GM19467 (cell line): ENCODE results near the gene ZNF155.
"Not testable (repeated sequence)": the region's sequence is repeated elsewhere in the genome, so short reads cannot be mapped to it uniquely, and the experiment has no call there.

Experiments
- ATAC-seq: cut with Tn5 transposase; IDR thresholded peaks from one replicate; pipeline ENCODE4 v1.9.1; 2021; ENCODE audit warnings: mild to moderate bottlenecking, moderate library complexity; ENCODE audit not compliant: unreplicated experiment

ZNF155 gene

GRCh38 chr19:43983912-43984686, at the start of gene ZNF155:
TSS of gene ZNF155 (plus strand) at chr19:43984188. CDS start at chr19:43988544, 4,356 bp downstream.
- peak; percentile 94 for ATAC-seq

DNA sequence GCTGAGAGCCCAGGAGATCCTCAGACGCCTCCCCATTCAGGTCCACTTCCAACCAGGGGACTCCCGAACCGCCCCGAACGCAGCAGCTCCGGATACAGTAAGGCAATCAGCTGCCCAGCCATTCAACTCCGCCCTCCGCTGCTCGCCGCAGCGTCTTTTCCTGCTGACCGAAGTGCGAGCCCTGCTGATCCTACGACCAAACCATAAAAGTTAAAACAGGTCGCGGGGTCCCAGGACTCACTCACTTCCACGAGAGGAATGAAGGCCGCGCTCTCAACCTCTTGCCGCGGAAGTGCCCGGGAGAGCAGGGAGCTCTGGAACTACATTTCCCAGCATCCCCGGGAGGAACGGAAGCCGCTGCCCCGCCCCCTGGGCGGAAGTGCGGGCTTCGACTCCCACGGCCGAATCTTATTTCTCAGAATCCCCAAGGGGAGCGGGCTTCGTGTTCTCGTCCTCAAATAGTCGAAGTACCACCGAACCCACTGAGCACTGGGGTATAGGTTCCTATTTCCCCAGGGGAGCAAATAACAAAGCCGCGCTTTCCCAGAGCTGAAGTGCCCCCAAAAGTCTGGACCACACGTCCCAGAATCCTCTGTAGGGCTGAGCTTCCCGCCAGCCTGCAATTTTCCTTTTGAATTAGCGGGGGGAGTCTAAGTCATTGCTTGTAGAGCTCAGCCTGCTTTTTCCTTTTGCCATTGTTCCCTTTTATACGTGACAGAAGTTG, 48.8 kb upstream of the ZNF155 start, which contains the start of gene ZNF45:
Gene ZNF45 (minus strand): TSS at position 298 of the 724 bp plus-strand sequence. CDS start 13,097 bp downstream, outside the sequence.
- peak; percentile 88 for ATAC-seq

- ATAC-seq, result no peak
Measured at GRCh38 chr19:43936188-43936587, 47.8 kb upstream of the ZNF155 start.

DNA sequence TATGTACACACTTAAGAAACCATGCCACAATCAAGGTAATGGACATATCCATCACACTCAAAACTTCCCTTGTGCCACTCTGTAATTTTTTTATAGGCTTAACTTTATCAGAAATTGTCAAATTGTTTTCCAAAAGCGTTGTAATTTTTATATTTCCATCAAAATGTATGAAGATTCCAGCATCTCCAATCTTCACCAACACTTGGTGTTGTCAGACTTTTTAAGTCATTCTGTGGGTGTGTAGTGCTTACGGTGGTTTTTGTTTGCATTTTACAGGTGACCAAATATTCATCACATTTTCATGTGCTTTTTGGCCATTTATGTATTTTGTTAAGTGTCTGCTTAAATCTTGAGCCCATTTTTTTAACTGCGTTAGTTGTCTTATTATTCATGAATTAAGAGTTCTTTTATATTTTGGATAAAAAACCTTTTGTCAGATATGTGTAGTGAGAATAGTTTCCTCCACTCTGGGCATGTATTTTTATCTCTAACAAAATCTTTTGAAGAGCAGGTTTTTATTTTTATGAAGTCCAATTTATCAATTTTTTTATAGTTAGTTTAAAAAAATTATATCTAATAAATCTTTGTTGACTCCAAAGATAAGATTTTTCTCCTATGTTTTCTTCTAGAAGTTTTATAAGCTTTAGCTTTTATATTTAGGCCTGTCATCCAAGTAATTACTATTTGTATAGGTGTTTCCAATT, 44.3 kb upstream of the ZNF155 start:
- ATAC-seq, result no peak

- ATAC-seq, result no peak
Measured at GRCh38 chr19:43940719-43941118, 43.3 kb upstream of the ZNF155 start.

GRCh38 chr19:43941209-43941608, 42.8 kb upstream of the ZNF155 start:
- ATAC-seq, result no peak

- not testable (repeated sequence) for ATAC-seq
Measured at GRCh38 chr19:43947412-43947811, 36.6 kb upstream of the ZNF155 start.

GRCh38 chr19:43949803-43950202, 34.2 kb upstream of the ZNF155 start:
- ATAC-seq, result not testable (repeated sequence)

DNA sequence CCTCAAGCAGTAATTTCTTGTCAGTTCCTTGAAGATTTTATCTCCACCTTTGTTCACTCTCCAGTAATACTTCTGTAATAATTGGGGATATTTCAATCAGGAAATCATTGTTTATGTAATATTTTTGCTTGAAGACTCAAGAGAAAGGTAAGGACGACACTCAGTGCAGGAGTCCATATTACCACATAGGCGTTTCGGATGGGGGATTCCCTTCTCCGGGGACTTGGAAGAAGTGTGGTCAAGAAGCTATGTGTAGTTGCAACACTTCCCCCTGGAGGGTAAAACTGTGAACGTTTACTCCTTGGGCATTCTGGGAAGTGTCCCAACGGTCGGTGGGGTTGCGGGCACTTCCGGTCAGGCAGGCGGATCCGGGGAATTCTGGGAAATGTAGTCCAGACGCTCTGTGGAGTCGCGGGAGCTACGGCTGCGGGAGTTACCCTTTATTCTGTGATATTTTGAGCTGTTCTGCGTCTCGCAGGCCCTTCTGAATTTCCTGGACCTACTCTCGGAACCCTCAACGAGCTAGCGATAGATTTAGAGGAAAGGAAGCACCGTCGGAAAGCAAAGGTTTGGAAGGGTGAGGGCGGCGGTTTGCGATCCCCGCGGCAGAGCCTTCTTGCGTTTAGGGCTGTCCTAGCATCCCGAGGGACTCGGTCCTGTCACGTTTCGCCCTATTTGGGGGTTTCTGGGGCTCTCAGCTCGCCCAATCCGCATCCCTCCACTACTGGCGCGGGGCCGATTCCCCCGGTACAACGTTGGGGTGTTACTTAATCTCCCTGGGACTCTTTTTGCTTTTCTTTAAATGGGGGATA, 32.9 kb upstream of the ZNF155 start, which contains the start of gene ZNF221:
Gene ZNF221 (plus strand): TSS at position 395 of the 812 bp plus-strand sequence. CDS start 11,499 bp downstream, outside the sequence.
- ATAC-seq, result peak; percentile 90

GRCh38 chr19:43956827-43957226, 27.2 kb upstream of the ZNF155 start:
- no peak for ATAC-seq

GRCh38 chr19:43957891-43958290, 26.1 kb upstream of the ZNF155 start:
- ATAC-seq, result no peak

DNA sequence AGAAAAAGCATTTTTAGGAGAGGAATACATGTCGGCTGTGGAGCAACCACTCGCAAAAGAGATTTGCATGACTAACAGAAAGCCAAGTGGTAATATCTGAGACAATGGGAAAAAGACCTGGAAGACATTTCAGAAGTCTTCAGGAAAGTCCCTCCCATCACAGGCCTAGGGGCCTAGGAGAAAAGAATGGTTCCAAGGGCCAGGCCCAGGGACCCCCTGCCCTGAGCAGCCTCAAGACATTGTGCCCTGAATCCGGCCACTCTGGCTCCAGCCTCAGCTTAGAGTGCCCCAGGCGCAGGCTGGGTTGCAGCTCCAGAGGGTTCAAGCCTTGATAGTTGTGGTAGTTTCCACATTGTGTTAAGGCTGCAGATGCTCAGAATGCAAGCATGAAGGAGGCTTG, 23.6 kb upstream of the ZNF155 start:
- ATAC-seq, result no peak

DNA sequence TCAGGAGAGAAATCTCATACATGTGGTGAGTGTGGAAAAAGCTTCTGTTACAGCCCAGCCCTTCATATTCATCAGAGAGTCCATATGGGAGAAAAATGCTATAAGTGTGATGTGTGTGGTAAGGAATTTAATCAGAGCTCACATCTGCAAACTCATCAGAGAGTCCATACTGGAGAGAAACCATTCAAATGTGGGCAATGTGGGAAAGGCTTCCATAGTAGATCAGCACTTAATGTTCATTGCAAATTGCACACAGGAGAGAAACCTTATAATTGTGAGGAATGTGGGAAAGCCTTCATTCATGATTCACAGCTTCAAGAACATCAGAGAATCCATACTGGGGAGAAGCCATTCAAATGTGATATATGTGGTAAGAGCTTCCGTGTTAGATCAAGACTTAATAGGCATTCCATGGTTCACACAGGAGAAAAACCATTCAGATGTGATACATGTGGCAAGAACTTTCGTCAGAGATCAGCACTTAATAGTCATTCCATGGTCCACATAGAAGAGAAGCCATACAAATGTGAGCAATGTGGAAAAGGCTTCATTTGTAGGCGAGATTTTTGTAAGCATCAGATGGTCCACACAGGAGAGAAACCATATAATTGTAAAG, 17.8 kb upstream of the ZNF155 start:
- no peak for ATAC-seq

- ATAC-seq, result no peak
Measured at GRCh38 chr19:43976732-43977131, 7.3 kb upstream of the ZNF155 start.

- ATAC-seq, result no peak
Measured at GRCh38 chr19:43983544-43983911, 460 bp upstream of the ZNF155 start.

DNA sequence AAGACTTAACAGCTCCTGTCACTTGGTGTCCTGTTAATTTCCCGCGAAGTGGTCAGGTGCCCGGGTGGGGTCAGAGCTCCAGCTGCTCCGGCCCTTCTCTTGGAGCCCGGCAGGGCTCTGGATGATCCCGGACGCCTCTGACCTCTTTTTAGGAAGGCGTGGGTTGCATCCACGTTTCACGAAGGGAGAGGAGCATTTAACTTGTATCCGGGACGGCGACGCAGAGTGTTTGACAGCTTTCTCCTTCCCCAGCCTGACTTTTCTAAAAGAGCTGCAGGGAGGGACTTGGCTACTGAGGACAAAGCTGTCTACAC, 656 bp downstream of the ZNF155 start:
- no peak for ATAC-seq

DNA sequence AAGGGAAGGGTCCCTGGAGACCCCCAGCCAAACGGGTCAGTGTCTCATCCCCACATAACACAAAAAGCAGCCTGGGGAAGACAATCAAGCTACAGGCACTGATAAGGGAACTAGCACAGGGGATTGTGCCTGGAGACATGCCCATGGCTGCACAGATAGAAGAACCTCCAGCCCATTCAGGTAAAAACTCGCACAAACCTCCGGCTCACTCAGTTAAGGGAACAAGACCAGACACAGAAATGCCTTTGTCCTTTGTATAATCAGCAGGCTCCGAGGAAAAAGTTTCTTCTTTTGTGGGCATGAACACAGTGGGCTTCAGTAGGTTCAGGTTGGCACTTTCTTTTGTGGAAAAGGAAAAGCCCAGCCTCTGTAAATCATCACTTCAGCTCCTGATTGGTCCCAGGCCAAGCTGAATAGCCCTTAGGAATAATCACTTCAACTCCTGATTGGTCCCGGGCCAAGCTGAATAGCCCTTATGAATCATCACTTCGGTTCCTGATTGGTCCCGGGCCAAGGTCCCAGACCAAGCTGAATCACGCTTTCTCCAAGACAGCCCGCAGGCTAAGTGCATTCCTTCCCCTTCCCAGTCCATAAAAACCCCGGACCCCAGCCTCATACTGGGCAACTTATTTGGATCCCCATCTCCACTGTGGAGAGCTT, 13.8 kb downstream of the ZNF155 start:
- no peak for ATAC-seq

DNA sequence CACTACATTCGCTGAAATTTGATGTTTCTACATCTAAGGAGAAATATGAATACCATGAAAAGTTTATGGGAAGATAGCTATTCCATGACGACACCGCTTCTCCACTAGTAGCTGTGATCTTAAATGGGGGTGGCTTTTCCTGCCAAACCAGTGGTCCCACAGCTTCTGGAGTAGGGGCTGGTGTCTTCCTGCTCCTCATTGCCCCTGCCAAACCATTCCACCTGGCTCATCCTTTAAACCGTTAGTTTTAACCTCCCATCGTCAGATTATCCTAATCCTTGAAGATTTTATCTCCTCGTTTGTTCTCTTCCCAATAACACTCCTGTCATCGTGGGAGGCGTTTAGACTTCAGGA, 18.2 kb downstream of the ZNF155 start:
- ATAC-seq, result no peak

DNA sequence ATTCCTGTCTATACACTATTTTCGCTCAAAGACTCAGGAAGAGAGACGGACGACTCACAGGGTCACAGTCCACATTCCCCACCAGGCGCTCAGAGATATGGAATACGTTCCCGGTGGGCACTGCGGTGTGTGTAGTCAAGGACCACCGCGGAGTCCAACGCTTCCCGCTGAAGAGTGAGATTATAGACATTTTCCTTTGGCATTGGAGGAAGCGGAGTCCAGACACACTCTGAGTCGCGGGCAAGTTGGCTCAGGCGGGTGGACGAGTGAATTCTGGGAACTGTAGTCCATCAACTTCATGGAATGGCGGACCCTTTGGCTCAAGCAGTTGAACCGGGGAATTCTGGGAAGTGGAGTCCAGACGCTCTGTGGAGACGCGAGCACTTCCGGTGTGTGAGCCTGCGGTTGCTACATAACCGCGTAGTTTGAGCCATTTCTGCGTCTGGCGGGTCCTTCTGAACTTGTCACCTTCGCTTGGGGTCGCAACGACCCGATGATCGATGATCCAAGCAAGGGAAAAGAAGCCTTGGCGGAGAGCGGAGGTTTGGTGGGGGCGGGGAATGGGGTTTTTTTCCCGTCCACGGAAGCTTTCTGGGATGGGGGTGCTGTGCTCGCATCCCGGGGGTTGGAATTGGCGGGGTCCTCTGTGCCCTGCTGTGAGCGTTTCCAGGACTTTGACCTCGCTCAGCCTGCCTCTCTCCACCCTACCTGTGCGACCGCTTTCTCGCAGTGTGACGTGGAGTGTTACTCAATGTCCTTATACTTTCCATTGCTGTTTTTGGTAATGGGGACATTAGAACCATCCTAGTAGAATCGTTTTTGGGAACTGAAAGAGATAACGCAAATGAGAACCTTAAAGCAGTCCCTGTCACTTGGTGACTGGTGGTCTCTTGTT, 18.8 kb downstream of the ZNF155 start, which contains the start of gene ZNF230:
Gene ZNF230 (plus strand): TSS at position 392 of the 895 bp plus-strand sequence. CDS start 4,122 bp downstream, outside the sequence.
- ATAC-seq, result peak; percentile 87
